HG02885 (cell line): ENCODE measurements around the gene ACIN1.

Source experiments
- ATAC-seq: cut with Tn5 transposase; IDR thresholded peaks from one replicate; pipeline ENCODE4 v1.9.1; 2021; ENCODE audit warnings: mild to moderate bottlenecking; ENCODE audit not compliant: unreplicated experiment, poor library complexity

The ACIN1 gene

DNA sequence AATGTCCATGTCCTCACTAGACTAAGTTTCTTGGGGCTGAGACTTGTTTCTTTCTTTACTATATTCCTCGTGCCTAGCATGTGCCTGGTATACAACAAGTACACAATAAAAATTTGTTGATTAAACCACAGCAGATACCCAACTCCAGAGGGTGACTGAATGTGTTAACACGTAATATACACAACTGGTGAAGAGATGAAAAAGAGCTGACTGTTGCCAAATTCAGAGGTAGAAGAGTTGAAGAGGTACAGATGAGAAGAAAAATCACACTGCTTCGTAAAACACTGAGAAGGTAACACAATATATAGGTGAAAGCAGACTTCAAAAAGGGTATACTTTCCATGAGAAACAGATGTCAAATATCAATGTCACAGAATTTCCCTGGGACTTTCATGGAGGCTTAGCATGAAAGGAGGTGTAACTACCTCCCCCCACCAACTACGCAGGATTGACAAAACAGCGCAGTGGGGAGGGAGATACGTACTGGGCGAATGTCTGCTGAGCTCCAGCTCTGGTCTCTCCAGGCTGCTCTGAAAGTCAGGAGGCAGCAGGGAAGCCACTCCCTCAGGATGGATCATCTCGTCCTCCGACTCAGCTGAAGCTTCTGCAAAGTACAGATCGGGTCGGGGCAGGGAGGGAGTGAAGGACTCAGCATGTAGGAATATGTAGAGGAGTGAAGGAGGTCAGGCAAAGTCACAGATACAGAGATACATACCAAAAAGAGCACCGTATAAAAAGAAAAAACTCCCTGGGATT lies 5.3 kb downstream of the ACIN1 start:
- ATAC-seq, result no peak

DNA sequence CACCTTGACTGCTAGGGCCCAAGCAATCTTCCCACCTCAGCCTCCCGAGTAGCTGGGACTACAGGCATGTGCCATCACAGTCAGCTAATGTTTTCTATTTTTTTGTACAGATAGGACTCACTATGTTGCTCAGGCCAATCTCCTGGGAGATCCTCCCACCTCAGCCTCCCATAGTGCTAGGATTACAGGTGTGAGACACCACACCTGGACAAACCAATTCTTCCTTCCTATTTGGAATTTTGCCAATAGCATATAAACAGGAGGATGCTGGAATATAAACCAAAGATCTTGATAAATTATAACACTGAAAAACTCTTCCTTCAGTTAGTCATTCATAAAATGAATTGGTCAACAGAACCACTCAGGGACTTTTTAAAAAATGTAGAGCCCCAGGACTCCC lies 8.4 kb downstream of the ACIN1 start:
- ATAC-seq, result no peak

DNA sequence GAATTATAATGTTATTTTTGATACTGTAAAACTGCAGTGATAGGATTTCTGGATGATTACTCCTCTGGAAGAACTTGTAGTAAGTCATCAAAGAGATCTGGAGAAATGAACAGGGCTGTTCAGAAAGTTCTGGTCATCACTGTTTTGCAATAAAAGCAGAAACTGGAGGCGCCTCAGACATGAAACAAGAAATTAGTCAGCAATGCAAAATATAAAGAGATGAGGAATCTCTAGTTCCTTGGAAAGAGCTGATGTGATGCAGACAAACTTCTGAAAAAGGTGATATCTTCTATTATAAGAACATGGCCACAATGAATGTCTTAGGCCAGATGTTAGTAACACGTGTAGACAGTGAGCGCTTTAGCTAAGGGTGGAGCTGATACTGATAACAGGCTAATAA lies 9.5 kb downstream of the ACIN1 start:
- ATAC-seq, result no peak

DNA sequence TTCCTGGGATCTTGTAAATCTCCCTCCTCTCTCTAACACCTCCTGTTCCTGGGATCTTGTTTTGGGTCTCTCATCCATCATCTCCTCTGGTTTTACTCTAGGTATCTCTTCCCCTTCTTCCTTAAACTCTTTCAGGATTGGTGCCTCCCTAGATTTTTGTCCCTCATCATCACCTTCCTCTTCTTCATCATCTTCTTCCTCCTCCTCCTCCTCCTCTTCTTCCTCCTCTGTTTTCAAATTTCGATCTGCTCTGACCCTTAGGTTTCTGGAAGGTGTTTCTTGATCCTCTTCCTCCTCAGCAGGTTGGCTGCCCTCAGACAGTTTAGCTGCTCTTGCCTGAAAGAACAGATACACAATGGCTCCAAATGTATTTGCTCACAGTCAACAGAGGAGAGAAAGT lies 14.5 kb downstream of the ACIN1 start:
- no peak for ATAC-seq

DNA sequence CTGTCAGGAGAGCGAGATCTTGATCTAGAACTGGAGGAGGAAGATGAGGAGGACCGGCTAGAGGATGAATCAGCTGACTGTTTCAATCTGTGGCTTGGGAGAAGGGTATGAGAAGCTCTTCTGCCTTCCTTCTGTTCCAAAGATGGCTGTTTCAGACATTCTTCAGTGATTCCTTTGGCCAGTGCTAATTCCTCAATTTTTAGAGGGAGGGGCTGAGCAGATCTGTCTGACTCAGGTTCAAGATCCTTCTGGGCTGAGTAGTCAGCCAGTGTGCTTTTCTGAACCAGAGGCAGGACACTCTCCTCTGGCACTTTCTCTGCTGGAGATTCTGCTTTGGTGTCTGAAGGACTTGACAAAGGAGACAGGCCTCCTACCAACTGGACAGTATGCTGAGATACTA lies 15.2 kb downstream of the ACIN1 start:
- ATAC-seq, result no peak

DNA sequence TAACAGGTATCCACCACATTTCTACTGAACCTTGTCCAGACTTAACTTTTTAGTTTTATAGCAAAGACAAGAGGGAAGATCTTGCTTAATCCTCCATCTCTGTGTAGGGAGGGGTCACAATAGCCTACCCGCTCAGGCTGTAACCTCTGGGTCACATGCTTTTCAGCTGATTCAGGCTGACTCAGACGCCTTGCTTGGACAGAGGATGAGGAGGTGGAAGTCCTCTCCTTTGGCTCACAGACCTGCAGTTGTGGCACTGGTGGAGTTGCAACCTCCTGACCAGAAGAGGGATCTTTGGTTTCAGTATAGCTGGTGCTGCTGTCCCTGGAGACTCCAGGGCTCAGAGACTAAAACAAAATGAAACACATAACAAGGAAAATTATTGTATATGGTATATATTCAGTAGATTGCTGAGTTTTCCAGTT lies 16.2 kb downstream of the ACIN1 start:
- no peak for ATAC-seq

DNA sequence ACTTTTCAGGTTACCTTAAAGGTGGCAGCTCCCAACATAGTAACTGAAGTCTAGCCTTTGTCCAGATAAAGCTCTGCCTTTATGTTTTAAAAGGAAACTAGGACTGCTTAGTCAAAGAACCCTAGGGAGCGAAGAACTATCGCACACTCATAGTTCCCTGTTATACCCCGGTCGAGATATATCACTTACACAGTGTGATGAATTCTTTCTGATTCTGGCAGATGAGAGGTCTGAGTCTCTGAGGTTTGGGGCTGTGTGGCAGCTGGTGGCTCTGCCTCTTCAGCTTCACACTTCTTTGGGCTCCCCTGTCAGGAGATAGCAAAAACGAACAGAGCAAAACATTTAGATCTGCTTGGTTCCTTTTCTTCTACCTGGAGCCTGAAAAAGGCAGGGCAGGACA lies 17.0 kb downstream of the ACIN1 start:
- ATAC-seq, result no peak

DNA sequence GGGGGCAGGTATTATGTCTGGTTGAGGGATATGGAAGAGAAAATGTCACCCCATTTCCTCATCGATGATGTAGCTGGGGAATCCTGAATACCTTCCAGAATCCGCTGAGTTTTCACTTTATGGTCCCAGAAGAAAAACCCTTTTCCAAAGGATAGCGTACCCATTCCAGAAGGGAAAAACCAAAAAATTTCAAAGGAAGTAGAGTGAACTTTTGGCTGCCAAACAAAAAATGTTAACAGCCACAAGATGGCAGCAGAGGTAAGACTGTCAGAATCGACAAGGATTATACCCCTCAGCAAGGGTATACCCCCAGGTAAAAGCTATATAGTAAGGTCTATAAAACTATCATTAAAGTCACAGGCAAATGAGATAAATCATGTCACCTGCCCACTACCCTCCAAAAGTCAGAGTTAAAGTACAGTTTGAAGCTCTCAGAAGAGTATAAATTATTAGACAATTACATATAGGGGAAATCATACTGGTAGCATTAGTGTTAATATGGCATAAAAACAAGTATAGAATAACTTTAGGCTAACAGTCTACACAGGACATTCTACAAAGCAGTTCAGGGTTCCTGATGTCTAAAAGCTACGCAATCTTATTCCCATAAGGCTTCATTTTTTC lies 18.0 kb downstream of the ACIN1 start:
- no peak for ATAC-seq

DNA sequence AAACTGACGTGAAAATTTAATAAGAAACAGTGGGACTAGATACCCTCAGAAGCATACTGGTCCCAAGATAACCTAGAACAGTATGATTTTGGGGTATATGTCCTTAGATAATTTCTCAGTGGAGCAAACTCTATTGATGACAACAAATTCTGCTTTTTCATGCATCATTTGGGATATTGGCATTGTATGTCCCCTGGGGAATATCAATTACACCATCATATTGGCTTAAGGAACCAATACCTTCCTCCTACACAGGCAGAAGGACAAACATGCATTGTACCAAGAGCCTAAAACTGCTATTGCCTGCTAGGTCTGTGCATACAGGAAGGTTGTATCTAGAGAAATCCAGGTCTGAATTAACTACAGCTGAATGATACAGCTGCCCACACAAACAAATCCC lies 20.0 kb downstream of the ACIN1 start:
- ATAC-seq, result no peak

DNA sequence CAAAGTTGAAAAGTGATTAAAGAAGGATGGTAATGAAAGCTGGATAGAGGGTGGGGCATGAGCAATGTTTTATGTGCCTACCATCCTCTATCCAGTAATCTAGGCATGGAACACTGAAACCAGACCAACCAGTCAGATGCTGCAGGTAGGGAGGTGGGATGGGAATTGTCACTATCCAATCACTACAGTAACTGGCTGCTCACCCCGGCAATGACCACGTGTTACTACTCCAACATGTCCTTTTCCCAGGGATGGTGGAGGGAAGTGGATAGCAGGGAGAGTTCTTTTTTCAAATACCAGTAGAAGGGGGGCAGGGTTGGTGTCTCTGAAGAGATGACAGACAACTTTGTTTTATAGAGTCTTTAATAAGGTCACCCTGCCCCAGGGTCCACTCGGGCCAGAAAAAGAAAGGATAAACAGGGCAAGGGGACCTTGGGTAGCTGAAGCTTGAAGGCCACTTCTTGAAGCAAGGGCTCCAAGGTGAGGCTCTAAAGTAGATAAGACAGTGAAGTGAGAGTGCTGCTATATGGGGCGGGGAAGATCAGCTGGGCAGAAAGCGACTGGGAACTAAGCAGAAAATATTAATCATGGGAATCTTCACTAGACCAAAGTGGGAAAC lies 22.9 kb downstream of the ACIN1 start:
- no peak for ATAC-seq

DNA sequence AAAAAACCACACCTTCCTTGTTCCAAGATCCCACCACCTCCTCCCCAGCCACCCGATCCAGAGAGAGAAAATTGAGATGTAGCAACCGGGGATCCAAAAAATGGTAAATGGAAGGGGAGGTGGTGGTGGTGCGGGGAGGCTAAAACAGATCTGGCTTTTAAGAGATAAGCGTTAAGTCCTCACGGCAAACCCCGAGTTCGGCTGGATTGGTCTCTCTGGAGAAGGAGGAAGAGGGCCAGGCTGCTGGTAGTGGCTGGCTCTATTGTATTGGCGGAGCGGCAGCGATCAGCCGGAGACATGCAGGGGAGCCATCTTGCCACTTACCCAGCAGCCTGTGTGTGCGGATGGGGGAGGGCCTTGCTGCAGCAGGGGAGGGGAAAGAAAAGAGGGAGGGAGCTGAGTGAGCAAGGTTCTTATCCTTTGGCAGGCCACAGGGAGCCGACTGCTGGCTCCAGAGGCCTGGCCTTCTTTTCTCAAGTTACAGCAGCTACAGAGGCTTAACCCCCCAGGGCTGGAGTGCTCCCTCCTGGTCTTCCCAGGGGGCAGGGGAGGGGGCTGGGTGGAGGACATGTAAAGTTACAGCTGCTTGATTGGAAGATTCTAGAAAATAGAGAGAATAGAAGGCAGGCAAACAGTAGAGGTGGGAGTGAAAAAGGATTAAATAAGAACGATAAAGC lies 23.6 kb downstream of the ACIN1 start:
- peak; percentile 92 for ATAC-seq

DNA sequence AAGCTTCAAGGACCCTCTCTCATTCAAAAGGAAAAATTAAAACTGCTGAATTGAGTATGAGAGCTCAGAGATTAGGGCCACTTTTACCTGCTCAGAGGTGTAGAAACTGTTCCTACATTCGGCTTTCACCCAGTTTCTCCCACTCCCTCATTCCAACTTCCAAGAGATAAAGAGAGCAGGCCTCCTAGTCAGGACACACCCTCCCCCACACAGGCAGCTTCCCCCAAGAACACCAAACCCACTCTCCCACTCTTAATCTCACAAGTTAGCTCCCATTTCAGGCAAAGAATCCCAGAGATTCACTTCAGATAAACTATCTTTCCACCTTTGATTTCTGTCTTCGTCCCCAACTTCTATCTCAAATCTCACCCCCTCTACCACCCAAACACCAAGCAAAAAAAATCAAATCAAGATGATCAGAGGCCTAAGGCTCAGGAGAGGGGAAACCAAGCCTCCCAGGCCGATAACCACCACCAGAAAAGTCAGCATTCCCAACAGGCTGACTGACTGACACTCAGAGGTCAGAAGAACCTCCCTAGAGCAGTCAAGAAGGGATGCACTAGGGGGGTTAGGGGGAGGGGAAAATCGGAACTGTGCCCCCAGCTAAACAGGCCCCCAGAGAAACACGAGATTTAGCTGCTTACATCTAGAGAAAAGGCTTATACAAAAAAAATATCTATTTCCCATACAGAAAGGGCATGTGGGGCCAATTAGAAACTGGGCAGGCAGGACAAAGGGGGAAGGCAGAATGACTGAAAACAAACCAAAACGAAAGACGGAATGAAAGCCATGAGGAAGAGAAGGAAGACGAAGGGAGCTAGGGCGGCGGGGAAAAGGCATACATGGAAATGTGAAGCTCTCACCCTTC lies 24.4 kb downstream of the ACIN1 start:
- ATAC-seq, result no peak

DNA sequence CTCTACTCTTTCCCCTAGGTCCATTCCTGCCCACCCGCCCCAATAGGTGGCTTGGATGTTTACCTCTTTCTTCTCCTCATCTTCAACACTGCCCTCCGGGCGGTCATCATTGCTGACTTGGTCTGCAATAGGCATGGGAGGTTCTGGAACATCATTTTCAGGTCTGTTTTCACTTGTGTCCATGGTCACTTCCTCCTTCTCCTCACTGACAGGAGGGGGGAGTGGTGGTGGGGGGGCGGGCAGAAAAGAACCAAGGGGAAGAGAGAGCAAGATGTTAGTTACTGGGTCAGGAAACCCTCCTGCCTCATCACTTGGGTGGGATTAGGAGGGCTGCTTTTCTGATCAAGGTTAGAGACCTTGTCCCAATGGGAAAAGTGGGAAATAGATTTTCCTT lies 25.5 kb downstream of the ACIN1 start:
- no peak for ATAC-seq

DNA sequence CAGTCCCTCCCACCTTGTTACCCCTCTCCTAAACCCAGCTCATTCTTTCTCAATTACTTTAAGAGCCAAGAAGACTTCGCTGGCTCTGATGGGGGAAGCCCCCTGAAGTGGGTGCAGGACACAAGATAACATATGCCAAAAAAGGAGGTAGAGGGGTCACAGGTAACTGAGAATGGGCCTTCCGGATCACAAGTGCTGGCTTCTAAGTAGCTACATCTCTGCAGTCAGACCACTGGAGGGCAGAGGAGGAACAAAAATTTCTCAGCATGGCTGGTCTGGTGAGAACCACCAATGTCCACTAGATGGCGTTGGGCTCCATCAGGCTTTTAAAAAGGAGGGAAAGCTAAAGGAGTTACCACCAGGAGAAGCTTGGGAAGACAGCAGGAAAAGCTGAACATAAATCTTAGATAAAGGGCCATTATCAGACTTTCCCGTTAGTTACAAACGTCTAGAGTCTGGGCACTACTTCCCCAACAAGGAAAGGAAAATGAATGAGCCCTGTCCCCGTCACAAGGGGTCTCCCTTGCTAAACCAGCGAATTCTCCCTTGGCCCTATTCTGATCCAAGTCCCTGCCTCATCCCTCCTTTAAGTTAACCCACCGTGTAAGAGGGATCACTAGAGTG lies 26.0 kb downstream of the ACIN1 start:
- ATAC-seq, result peak; percentile 77

DNA sequence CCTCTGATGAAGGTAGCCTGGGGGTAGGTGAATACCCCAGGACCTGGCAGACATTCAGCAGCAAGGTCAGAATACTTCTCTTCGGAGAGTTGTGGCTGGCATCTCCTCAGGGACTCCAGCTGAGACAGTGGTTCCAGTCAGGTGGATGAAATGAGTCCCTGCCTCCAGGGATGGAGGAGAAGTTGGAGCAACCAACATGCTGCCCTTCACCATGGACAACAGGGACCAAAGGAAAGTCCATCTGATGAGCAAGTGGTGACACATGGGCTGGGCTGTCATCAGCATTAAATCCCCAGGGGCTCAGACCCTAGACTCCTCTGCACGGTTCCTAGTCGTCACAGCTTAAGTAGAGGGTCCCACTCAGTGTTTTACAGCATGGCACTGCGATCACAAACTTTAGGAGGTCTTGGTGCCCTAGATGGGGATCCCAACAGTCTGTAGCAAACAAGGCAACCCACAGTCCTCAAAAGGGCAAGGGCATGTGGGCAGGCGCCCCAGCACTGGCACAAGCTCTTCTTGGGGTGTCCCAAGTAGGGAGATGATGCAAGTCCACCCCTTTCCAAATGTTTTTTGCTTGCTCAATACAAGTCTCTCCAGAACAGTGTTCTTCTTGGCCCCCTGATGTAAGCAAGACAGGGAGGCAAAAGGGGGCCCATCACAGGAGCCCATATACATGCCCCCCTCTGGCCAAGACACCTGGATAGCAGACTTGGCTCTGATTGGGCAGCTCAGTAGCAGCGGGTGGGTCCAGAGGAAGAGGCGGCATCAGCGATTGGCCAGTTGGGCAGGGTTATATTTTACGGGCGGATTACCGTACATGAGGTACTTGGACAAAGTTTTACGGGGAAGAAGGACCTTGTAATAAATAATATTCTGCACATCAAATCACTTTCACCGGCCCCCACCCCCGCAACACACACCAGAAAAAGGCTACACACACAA lies 26.8 kb downstream of the ACIN1 start:
- ATAC-seq, result no peak

DNA sequence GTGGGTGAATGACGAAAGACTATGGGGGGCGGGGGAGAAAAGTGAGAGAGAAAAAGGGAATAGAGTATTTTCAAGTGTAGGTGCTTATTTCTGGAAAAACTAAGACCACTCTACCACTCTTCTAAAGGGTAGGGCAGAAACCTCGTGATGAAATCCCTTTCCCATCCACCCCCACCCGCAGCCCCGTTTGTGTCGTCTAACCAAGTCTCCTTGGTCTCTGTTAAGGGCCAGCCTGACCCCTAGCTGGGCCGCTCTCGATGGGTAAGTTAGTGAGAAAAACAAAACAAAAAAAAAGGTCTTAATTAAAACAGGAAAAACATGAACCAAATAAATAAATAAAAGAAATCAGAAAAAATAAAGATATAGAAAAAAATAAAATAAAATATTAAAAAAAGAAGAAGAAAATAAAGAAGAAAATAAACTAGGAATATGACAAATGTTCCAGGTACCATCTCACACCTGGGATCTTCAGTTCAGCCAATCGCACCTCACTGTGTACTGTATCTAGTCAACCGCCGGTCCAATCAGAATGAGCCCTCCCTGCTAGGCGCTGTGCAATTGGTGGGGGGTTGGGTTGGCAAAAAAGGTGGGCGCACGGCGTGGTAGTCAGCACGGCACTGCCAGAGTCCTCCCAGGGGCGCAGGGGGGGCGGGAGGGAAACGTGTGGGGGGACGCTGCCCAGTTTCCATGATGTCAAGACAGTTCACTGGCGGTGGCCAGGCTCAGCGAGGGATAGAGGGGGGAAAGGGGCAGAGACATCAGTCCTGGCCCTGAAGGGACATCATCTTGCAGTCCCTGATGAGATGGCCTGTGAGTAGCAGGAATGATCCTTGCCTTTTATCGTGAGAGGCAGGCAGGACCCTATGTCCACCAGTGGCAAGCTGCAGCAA lies 27.8 kb downstream of the ACIN1 start:
- ATAC-seq, result no peak

DNA sequence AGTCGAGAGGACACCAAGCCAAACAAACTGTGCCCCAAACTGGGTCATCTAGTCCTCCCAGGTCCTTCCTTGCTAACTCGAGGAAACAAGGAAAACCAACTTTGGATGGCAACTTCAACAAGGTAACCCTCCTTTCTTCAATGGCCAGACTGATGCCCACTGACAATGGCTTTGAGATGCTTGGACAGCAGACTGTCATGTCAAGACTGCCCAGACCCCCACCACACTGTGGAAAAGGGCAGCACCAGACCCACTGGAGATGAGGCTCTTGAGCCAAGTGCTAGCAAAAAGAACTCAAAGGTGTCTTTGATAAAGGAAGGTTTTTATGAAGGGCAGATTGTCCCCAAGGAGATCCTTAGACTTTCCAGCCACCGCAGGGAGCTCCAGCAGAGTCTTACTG lies 28.6 kb downstream of the ACIN1 start:
- ATAC-seq, result no peak

DNA sequence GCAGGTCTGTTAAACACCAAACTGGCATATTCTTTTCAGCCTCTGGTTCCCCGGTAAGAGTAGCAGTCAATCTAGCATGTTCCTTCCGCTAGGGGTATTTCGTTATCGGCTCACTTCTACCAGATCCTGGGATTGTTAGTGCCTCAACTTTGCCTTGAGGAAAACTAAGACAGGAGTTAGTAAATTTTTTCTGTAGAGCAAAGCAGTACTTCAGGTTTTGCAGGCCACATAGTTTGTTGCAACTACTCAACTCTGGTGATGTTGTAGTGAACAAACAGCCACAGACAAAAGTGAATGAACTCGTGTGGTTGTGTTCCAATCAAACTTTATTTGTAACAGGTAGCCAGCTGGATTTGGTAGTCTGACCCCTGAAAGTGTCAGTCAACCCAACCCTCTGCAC lies 31.3 kb downstream of the ACIN1 start:
- ATAC-seq, result no peak
